CD4-positive, alpha-beta T cell treated with Interleukin-17A for 4 hours (primary cell): ENCODE measurements around the gene FGF1.

Source experiments
- DNase-seq: peaks from one replicate; pipeline ENCODE4 v3.0.0-alpha.2; 2020; ENCODE audit warnings: mixed read lengths

Gene FGF1

DNA sequence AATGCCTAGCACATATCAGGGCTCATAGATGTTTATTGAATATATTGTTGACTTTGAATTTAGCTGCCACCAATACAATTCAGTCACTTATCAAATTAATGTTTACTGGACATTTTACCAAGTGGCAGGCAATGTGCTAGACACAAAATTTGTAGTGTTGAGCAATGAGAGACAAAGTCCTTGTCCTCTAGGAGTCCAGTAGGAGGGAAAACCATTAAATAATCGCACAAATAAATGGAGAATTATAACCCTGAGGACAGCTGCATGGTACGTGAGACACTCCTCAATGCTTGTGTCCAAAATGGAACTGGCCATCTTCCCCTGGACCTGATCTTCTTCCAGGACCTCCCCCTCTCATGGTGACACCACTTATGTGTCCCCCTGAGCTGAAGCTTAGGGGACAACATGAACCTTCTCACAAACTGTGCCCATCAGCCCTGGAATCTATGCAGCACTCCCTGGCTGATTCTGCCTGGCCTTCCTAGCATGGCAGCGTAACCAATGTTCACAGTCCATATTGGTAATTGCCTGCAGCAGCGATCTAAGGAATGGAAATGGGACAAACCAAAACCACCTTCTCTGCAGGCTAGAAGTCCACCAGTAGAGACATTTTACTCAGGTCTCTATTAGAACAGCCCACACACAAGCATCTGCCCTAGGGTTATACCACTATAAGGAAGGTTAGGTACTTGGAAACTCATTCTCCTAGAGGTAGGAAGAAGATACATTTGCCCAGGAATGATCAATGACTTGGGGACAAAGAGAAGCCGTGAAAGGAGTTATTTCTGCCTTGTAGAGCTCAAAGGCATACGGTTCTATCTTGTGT lies 75.5 kb downstream of the FGF1 start:
- no peak for DNase-seq

DNA sequence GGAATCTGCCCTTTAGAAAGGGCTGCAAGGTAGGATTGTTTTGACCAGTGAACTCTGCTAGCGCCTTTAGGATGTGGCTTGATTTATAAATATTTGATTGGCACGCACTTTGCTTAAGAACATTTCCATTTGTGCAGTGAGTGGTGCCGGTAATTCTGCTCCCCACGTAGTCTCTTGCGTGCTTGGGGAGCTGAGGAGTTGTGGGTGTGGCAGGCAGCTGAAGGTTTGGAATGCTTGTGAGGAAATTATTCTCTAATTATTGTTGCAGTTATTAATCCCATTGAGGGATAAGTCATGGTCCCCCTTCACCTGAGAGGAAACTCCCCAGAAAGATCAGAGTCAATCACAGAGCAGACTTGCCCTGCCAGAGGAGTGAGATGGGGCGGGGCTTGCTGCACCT lies 76.7 kb downstream of the FGF1 start:
- no peak for DNase-seq

DNA sequence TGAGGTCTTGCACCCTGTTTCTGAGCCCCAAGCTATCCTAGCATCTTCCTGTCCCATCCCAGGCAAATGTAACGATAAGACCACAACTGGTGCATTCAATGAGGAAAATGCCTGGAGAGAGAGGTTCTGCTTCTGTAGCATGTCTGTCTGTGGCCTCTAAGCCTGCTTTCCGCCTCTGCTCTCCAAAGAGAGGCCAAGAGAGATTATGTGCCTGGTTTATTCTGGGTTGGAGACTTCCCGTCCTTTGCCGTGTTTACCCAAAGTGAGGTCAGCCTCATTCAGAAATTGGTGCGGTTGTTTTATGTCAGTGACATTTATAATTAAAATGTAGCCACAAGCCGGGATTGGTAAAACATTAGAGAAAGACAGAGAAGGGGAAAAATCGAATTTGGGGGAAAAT lies 77.8 kb downstream of the FGF1 start:
- no peak for DNase-seq

DNA sequence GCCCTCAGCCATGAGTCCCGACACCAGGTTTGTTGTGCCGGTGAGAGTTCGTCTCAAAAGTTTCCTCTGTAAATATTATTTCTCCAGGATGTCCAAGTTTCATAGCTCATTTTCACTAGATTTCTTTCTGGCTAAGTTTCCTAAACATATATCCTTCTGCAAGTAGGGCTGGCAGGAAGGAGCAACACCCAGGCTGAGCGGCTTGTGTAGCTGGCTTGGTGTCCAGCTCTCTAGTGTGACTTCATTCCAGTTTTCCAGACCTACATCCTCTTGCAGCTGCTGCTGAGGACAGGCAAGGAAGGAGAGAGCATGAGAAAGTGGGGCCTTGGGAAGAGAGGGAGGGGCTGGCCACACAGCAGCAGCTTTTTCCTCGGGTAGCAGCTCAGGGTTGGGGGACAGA lies 80.3 kb downstream of the FGF1 start:
- no peak for DNase-seq

DNA sequence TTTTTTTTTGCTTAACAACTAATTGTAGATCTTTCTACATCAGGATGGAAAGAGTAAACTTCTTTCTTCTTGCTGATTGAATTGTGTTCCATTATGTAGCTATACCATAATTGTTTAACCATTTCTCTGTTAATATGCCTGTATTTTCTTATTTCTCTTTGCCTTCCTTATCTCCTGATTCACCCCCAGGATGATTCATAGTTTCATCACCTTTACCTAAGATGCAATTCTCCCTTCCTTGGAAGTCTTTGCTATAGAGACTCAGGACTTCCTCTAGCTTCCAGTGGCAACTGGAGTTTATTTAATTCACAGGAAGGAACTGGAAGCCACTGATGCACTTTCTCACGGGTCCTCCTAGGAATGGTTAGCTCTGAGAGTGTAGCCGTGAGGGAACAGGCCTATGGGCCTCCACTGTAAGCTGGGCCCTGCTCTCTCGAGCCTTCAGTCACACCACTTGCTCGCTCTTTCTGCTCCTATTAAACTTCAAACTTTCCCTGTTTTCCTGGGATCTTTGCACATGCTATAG lies 83.1 kb downstream of the FGF1 start:
- DNase-seq: no peak

DNA sequence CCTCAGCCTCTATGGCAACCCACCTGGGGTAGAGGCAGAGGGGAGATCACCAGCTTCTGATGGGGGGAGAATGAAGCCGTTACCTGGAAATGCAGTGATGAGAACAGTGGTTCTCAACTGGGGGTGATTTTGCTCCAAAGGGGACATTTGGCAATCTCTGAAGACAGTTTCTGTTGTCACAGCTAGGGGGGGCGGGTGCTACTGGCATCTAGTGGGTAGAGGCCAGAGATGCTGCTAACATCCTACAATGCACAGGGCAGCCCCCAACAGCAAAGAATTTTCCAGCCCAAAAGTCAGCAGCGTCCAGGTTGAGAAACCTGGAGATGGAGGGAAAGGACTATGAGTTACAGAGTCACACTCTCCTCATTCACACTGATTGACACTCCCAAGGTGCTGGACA lies 84.5 kb downstream of the FGF1 start:
- DNase-seq: no peak

DNA sequence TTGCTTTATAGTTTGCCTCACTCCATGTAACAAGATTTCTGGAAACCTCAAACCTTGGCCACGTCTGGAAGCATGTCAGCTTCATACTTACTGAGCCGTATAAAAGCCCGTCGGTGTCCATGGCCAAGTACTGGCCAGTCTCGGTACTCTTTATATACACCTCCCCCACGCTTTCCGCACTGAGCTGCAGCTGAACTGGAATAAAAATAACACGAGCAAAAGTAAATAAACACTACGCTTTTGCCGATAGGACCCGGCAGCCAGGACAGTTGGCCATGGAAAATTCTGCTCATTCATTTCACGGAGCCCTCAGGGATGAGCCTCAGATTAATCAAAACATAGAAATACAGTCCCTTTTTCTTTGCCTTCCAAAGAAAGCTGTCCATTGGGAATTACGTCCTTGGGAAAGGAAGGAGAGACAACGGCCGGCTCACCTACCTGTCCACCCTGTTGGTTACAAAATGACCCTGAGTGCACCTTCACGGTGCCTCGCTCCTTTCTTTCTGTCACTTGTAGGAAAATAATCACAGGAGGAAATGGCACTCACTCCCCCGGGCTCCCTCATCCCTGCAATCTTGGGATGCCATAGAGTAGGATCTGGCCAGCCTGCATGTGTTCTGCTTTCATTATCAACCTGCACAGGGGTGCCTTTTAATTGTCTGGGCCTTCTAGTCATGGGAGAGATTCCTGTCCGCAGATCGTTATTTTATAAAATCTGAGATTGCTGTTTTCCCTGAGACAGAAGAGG lies 85.1 kb downstream of the FGF1 start:
- no peak for DNase-seq

DNA sequence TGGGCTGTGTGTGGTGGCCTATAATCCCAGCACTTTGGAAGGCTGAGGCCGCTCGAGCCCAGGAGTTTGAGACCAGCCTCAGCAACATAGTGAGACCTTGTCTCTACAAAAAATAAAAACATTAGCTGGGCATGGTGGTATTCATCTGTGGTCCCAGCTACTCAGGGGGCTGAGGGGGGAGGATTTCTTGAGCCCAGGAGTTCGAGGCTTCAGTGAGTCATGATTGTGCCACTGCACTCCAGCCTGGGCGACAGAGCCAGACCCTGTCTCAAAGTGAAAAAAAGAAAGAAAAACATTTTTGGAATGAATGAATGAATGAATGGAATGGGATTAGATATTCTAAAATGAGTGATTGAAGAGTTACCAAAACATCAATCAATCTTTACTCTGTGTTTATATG lies 85.8 kb downstream of the FGF1 start:
- DNase-seq: no peak

DNA sequence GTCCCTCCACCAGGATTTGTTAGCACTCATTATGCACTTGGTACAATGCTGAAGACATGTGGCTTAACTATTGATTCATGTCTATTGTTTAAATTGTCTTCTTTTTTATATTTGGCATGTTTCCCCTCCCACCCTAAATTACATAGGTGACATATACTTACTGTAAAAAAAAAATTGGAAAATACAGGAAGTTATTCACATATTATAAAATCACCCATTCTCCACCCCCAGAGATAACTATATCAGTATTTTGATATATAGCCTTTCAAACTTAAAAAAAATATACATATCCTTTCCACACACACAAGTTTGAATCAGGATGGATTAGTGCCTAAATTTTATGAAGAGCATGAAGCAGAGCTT lies 87.6 kb downstream of the FGF1 start:
- no peak for DNase-seq

DNA sequence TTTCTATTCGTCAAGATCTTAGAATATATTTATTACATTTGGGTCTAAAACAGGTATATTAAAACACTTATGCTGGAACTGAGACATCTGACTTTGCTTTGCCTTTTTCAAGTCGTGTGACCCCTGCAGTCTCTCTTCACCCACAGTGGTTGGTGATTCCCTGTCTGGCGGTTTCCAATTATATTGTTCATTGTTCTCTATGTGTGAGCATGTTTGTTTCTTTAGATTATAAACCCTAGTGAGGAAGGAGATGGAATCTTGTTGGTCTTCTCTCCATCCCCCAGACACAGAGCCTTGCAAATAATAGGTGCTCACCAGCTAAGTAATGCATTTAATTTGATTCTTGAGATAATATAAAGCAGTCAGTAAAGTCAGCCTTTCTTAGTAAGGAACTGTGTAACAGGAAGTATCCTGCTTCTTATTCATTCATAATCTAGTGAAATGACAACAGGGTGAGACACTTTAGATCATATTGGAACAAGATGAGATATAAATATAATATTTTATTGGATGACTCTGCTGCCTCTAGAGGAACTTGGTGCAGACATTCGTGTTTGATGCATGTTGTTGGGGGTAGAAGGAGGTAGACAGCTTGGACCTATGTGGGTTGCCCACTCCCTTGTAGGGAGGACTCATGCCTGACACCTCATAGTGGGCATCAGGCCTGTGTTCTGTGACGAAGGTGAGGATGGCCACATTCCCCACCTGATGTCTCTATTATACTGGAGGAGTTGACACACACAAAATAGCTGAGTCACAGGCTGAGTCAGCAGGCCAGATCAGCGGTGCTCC lies 88.1 kb downstream of the FGF1 start:
- DNase-seq: no peak

DNA sequence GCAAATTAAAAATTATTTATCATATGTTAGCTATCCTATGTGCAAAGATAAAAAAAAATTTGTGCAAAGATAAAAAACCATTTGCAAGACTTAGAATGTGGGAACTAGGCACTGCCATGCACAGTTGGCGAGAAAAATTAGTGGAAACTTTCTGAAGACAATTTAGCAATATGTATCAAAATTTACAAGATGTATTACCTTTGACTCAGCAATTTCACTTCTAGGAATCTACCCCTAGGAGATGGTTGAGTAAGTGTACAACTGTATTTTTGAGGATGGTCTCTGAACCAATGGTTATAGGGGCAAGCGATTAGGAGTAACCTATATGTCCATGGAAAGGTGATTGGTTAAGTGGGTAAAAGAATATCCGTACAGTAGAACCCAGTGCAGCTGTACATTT lies 88.9 kb downstream of the FGF1 start:
- no peak for DNase-seq

DNA sequence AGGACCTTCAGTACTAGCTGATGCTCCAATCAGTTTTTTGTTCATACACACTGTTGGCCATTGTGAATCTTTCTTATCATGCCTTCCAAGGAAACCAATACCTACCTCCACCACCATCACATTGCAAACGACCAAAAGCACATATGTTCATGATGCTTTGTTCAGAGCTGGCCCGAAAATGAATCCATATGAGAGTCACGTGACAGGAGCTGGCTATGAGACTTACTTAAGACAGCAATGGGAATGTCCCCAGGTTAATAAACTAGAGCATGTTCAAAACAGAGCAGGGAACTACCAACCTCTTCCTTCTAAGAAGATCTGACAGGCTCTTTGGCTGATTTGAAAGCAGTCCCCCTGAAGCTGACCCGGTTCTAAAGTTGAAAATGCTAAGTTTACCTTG lies 93.5 kb downstream of the FGF1 start:
- DNase-seq: no peak

DNA sequence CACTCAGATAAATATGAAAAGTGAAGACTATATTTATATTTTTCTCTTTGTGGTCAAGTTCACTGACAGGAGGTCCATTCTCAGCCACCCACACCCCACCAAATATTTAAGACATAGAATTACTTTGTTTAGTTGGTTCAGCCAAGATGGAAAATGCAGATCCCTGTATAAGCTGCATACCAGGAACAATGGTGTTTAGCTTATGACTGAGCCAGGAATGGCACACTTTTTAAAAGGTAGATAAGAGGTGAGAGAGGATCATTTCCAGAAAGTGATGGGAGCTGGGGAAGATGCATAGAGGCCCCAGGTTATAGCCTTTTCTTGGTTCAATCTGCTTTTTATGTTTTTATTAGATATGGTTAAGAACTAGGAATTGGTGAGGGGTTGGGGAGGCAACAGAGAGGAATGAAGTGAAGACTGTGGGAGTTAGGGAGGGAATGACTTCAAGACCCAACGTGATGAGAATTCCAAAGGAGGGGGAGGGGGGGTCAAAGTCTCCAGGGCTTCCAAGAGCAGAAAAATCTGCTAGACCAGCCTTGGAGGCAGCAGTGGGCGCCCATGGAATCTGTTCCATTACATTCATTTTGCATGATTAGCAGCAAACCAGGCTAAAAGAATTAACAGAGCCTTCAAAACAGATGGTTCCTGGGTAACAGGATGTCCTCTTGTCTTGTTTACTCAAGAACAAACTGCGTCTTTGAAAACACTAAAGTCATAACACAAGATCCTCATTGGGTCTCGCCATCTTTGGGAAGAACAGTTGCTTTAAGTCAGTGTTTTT lies 95.2 kb downstream of the FGF1 start:
- DNase-seq: no peak

DNA sequence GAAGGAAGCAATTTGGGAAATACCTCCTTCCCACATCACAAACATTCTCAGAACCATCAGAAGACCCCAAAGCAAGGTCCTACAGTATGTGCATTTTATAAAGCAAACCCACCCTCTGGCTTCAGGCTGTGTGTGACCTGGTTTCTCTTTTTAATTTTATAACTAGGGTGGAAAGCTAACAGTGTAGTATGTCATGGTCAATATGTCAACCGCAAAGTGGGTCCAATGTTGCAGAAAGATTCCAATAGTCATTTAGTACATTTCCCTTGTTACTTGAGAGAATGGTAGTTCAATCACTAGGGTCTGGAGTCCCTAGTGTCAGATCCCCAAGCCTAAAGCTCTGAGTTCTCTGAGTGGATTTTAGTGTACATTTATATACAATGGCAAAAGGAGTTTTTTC lies 96.2 kb downstream of the FGF1 start:
- no peak for DNase-seq

DNA sequence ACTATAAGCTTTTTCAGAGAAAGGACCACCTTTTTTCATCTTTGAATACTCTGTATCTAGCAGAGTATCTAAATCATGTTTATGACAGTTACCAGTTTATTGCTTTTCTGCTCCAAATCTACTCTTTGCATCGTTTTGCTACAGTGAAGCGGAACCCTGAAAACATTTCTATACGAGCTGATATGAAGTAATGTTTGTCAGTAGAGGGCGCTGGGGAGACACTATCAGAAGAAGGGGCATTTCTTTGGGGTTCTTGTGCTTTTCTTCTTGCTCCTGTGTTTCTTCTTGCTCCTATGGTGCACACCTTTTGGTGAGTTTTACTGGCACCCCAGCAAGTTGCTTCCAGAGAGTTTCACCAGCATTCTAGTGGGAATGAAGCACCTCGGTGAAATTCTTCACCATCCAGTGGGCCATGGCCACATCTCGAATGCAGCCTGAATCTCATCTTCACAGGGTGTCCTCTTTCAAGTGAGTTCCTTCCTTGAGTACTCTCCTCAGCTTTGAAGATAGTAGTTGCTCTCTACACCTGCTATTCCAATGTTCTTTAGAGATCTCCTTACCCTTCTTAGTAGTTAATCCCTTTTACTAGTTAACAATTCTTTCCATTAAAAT lies 98.4 kb downstream of the FGF1 start:
- DNase-seq: peak; percentile 37

DNA sequence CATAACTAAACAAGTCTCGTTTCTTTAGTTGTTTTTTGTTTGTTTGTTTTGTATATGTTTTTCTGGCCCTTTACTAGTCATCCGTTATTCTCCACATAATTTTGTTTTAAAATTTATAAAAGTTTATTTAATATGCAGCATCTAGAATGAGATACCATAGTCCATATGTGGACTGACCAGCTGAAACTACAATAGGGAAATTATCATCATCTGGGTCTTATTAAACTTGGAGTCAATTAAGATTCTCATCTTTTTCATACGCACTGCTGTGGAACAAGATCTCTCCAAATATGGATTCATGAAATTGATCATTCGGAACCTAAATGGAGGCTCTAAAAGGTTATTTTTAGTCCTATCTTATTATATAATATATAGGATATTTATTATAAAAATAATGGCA lies 99.3 kb downstream of the FGF1 start:
- no peak for DNase-seq

DNA sequence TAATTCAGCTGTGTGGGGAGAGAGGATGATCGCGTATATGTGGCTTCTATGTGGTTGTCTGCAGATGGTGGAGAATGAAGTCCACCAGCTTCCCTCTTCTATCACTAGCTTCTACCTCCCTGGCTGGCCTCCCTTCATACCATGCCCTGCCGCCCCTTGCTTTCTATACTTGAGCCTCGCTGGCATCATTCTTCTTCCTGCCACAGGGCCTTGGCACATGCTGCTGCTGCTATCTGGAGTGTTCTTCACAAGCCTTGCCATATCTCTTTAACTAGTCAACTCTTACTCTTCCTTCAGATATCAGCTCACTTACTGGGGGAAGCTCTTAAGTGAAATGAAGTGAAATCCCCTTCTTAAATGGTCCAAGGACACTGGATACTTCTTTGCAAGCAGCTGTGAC lies 100.4 kb downstream of the FGF1 start:
- DNase-seq: no peak

DNA sequence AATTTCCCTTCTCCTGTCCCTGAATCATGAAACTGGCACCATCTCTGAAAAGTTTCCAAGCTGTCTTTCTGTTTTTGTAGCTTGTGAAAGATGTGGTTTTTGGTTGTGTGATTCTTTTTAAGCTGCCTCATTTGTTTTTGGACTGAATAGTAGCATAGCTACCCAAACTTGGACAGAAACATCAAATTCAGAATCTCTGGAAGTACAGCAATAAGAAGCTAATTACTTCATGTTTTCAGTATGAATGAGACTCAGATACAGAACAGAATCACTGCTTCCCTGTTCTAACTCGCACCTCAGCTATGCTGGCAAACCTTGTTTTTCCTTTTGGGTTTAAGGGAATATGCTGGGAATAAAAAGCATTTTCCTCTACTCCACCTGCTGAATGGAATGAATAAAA lies 101.0 kb downstream of the FGF1 start:
- DNase-seq: no peak

DNA sequence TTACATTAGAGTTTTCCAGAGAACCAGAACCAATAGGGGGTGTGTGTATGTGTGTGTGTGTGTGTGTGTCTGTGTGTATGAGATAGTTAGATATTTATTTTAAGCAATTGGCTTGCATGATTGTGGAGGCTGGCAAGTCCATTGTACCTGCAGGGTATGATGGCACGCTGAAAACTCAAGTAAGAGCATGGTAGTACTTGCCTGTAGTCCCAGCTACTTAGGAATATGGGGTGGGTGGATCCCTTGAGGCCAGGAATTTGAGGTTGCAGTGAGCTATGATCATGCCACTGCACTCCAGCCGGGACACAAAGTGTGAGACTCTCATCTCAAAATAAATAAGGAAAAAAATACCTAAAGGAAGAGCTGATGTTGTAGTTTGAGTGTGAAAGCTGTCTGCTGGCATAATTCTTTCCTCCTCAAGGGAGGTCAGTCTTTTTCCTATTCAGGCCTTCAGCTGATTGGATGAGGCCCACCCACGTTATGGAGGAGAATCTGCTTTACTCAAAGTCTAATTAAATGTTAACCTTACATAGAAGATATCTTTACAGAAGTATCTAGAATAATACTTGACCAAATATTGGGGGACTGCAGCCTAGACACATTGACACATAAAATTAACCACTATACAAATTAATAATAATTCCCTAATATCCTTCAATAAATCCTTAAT lies 107.6 kb downstream of the FGF1 start:
- DNase-seq: no peak

DNA sequence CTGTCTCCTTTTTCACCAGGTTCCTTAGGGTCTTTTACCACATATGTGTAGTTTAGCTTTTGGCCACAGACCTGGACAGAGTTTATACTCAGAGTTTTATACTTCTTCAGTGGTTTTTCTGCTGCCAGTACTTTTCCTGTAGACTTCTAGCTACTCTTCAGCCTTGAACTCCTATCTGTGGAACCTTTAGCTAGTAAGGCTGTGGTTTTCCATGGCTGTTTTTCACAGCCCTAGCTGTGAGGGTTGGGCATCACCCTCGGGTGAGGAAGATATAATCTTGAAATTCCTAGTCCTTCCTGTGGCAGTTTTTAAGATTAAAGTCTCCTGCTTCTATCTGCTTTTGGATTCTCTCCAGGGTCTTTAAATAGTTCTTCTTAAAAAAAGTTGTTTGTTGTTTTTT lies 109.1 kb downstream of the FGF1 start:
- DNase-seq: no peak

DNA sequence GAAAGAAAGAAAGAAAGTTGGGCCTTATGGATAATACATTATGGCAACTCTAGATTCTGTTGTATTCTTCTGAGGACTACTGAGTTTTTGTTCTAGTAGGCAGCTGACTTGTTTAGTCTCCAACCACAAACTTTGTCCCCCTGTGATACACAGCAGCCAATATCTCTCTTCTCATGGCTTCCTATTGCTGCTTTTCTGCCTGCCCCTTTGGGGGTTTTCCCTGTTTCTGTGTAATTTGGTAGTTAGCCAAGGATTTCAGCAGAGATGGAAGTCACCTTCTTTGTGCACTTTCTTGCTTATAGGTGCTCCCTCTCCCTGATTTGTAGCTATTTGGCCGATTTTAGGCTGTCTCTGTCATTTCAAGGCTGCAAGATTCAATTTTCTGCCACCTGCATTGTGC lies 109.6 kb downstream of the FGF1 start:
- DNase-seq: no peak

DNA sequence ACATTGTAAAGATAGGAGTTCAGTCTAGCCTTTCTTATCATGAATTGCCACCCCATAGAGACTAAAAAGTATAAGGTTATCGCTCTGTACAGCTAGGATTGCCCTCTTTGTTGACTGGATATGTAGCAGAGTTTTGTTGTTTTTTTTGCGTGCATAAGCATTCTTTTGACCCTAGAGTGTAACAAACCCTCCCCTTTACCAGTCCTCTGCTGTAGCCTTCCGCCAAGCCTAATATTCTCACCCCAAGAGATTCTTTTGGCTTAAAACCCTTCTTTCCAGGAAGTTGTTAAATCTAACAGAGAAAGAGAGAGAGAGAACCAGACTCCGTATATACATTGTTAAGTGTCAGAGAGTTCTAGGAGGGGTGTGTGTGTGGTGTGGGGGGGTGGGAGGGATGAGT lies 113.9 kb downstream of the FGF1 start:
- no peak for DNase-seq
